RWPE1 (cell line): ENCODE results near the gene TMEM218.

ENCODE experiments used
- CTCF ChIA-PET: fragments of 350-600 bp; sonication (Branson Sonifier 250); formaldehyde crosslinking; extraction: SDS; loops from one replicate; lab custom pipeline; 2021; lab: Yijun Ruan, JAX
- POLR2A ChIA-PET: fragments of 400-600 bp; formaldehyde crosslinking; extraction: SDS; loops from one replicate; lab custom pipeline; 2020; ENCODE audit warnings: antibody characterized with exemption; ENCODE audit not compliant: low non-redundant PET; lab: Yijun Ruan, JAX
- DNase-seq: peaks from one replicate; pipeline ENCODE4 v3.0.0; 2012; ENCODE audit warnings: low spot score
- H3K27ac ChIP-seq: fragments of 450-650 bp; 2 replicates; pipeline ENCODE4 v1.5.1; 2017
- TF ChIP-seq, protein P1 (sequence below): fragments of 450-650 bp; conservative IDR thresholded peaks from 2 replicates; pipeline ENCODE4 v1.5.1; 2017; ENCODE audit warnings: low read depth, mild to moderate bottlenecking

TMEM218 gene

GRCh38 chr11:125136001-125136400 is 24.6 kb upstream of the TMEM218 start:
- ChIA-PET POLR2A (no interaction called here), CTCF (no interaction called here)
- DNase-seq = no peak
- no peak overlapping the region for H3K27ac ChIP-seq
- TF ChIP-seq, protein P1, sequence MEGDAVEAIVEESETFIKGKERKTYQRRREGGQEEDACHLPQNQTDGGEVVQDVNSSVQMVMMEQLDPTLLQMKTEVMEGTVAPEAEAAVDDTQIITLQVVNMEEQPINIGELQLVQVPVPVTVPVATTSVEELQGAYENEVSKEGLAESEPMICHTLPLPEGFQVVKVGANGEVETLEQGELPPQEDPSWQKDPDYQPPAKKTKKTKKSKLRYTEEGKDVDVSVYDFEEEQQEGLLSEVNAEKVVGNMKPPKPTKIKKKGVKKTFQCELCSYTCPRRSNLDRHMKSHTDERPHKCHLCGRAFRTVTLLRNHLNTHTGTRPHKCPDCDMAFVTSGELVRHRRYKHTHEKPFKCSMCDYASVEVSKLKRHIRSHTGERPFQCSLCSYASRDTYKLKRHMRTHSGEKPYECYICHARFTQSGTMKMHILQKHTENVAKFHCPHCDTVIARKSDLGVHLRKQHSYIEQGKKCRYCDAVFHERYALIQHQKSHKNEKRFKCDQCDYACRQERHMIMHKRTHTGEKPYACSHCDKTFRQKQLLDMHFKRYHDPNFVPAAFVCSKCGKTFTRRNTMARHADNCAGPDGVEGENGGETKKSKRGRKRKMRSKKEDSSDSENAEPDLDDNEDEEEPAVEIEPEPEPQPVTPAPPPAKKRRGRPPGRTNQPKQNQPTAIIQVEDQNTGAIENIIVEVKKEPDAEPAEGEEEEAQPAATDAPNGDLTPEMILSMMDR = no peak

- ChIA-PET POLR2A (no interaction called here), CTCF (no interaction called here)
- H3K27ac ChIP-seq = no peak overlapping the region
- DNase-seq = no peak
- TF ChIP-seq, protein P1 = no peak
These were observed 21.2 kb upstream of the TMEM218 start for GRCh38 chr11:125132596-125132995.

- CTCF ChIA-PET = no interaction called here
- DNase-seq = no peak
- H3K27ac ChIP-seq = no peak overlapping the region
- TF ChIP-seq, protein P1 = no peak
- POLR2A ChIA-PET = no interaction called here
These were observed 20.6 kb upstream of the TMEM218 start for GRCh38 chr11:125132071-125132470.

DNA sequence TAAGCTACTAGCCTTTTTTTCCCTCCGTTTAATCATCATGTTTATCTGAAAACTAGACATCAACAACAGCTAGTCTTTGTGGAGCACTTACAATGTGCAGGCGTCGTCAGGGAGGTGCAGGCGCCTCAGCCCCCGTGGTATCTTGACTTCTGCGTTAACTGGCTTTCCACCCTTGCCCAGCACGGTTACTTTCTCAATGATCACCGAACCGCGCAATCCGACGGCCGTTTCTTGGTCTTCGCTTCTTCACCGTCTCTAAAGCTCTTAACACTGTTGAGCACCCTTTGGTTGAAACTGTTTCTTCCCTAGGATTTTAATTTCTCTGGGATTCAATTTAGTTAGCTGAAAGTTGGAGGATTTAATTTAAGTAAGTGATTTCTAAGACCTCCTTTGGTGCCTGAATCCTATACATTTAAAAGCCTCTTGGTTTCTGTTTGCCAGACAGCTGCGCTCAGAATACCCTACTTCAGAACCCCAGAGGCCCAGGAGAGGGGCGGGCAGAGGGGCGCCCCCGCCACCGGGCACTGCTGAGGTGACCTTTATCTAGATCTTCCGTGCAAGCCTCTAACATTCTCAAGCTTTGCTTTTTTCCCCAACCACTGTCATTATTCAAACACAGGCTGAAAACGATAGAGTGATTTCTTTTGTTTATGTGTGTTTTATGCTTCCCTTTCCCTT is 18.0 kb upstream of the TMEM218 start:
- POLR2A ChIA-PET = no interaction called here

DNA sequence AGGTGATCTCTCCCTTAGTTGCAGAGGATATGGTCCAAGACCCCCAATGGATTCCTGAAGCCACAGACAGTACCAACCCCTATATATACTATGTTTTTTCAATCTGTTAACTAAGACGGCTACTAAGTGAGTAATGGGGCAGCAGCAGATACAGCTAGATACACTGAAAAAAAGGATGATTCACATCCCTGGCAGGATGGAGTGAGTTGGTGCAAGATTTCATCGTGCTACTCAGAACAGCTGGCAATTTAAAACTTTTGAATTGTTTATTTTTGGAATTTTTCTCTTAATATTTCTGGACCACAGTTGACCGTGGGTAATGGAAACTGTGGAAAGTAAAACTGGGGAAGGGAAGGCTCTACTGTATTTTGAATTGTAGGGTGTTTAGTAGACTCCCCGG is 17.0 kb upstream of the TMEM218 start:
- CTCF ChIA-PET = no interaction called here
- DNase-seq = no peak
- POLR2A ChIA-PET = no interaction called here
- TF ChIP-seq, protein P1 = no peak
- H3K27ac ChIP-seq = no peak overlapping the region

More for the DNA sequence above, 18.0 kb upstream of the TMEM218 start:
- CTCF ChIA-PET = no interaction called here
- TF ChIP-seq, protein P1 = no peak
- no peak for DNase-seq
- no peak overlapping the region for H3K27ac ChIP-seq

- ChIA-PET POLR2A (interaction anchor here (0.7 to 1.0 kb wide), 2 partner anchors 13 to 34 kb away, joined by 3 to 4 read pairs; partner anchors contain the start of gene TMEM218), CTCF (interaction anchor here (0.7 to 1.1 kb wide), 4 partner anchors 13 to 1053 kb away, joined by 3 to 4 read pairs (median 3); partner anchors contain the start of gene TMEM218)
- DNase-seq = no peak
- TF ChIP-seq, protein P1 = no peak
- H3K27ac ChIP-seq = no peak overlapping the region
These were observed 13.2 kb upstream of the TMEM218 start for GRCh38 chr11:125124618-125124992.
